WTC11 (cell line): ENCODE data around the gene LDLRAD3. TPM values are rescaled to one million over a fixed set of nuclear protein-coding genes. Genes with fewer than 3 reads are reported as not detected.
A peak's percentile ranks its signal among the peaks of the same experiment; 100 is the strongest.

ENCODE experiments used
- ATAC-seq: fragments of 200-7000 bp; cut with Tn5 transposase; 2 replicates; pipeline ENCODE4 v1.10.0; 2021; ENCODE audit warnings: mild to moderate bottlenecking, moderate library complexity
- CTCF ChIA-PET: fragments of 300-600 bp; sonication (Branson Sonifier 250); formaldehyde crosslinking; loops from one replicate; lab custom pipeline; 2021; ENCODE audit warnings: antibody characterized with exemption; lab: Charles Lee
- POLR2A ChIA-PET: fragments of 350-600 bp; sonication (Branson Sonifier 250); formaldehyde crosslinking; loops from one replicate; lab custom pipeline; 2021; ENCODE audit warnings: antibody characterized with exemption; lab: Charles Lee
- DNase-seq: peaks from one replicate; pipeline ENCODE4 v3.0.0; 2021; ENCODE audit warnings: low spot score
- H3K27ac Mint-ChIP-seq: 2 replicates; pipeline ENCODE4 v1.8.0; 2021; ENCODE audit warnings: mixed read lengths
- H3K27me3 Mint-ChIP-seq: 2 replicates; pipeline ENCODE4 v1.8.0; 2021; ENCODE audit warnings: low read depth, mild to moderate bottlenecking, moderate library complexity, mixed read lengths
- H3K36me3 Mint-ChIP-seq: 2 replicates; pipeline ENCODE4 v1.8.0; 2021; ENCODE audit warnings: mixed read lengths
- H3K4me1 Mint-ChIP-seq: 2 replicates; pipeline ENCODE4 v1.8.0; 2022; ENCODE audit warnings: mixed read lengths
- H3K4me3 Mint-ChIP-seq: 2 replicates; pipeline ENCODE4 v1.8.0; 2021; ENCODE audit warnings: mild to moderate bottlenecking, moderate library complexity, mixed read lengths
- H3K9me3 Mint-ChIP-seq: 2 replicates; pipeline ENCODE4 v1.8.0; 2021; ENCODE audit warnings: mixed read lengths
- ELF4 ChIP-seq: sonication (generic); formaldehyde crosslinking; IDR thresholded peaks from 2 replicates; pipeline ENCODE4 v1.8.1; 2022; ENCODE audit warnings: low read depth, mild to moderate bottlenecking, moderate library complexity, missing genetic modification reagents
- EMX1 ChIP-seq: fragments of 250-450 bp; sonication (Bioruptor Pico); IDR thresholded peaks from 2 replicates; pipeline ENCODE4 v1.8.0; 2021; ENCODE audit warnings: mild to moderate bottlenecking
- ESRRA ChIP-seq: sonication (generic); formaldehyde crosslinking; IDR thresholded peaks from 2 replicates; pipeline ENCODE4 v1.8.1; 2022; ENCODE audit warnings: mild to moderate bottlenecking, missing genetic modification reagents, borderline replicate concordance
- ETV6 ChIP-seq: sonication (generic); formaldehyde crosslinking; IDR thresholded peaks from 2 replicates; pipeline ENCODE4 v1.8.1; 2022; ENCODE audit warnings: mild to moderate bottlenecking, missing genetic modification reagents
- JAZF1 ChIP-seq: fragments of 250-450 bp; sonication (Bioruptor Pico); IDR thresholded peaks from 2 replicates; pipeline ENCODE4 v1.9.0; 2021; ENCODE audit warnings: moderate library complexity, mild to moderate bottlenecking, inconsistent platforms
- MXD4 ChIP-seq: fragments of 250-450 bp; sonication (Bioruptor Pico); IDR thresholded peaks from 2 replicates; pipeline ENCODE4 v1.8.0; 2021; ENCODE audit warnings: mild to moderate bottlenecking, moderate library complexity, borderline replicate concordance
- NR1H2 ChIP-seq: sonication (generic); formaldehyde crosslinking; IDR thresholded peaks from 2 replicates; pipeline ENCODE4 v1.9.0; 2021; ENCODE audit warnings: mild to moderate bottlenecking, moderate library complexity, missing genetic modification reagents
- NR2C2 ChIP-seq: sonication (generic); formaldehyde crosslinking; IDR thresholded peaks from 2 replicates; pipeline ENCODE4 v1.8.0; 2022; ENCODE audit warnings: mild to moderate bottlenecking, missing genetic modification reagents
- RELA ChIP-seq: sonication (generic); formaldehyde crosslinking; IDR thresholded peaks from 2 replicates; pipeline ENCODE4 v1.8.1; 2022; ENCODE audit warnings: missing genetic modification reagents, mild to moderate bottlenecking, borderline replicate concordance
- RORB ChIP-seq: fragments of 250-450 bp; sonication (Bioruptor Pico); IDR thresholded peaks from 2 replicates; pipeline ENCODE4 v1.9.0; 2021; ENCODE audit warnings: mild to moderate bottlenecking
- SMAD4 ChIP-seq: sonication (generic); formaldehyde crosslinking; IDR thresholded peaks from 2 replicates; pipeline ENCODE4 v1.8.0; 2022; ENCODE audit warnings: mild to moderate bottlenecking, missing genetic modification reagents
- TP53 ChIP-seq: sonication (generic); formaldehyde crosslinking; IDR thresholded peaks from 2 replicates; pipeline ENCODE4 v1.8.1; 2023; ENCODE audit warnings: mild to moderate bottlenecking, missing genetic modification reagents
- ZNF232 ChIP-seq: sonication (generic); formaldehyde crosslinking; IDR thresholded peaks from 2 replicates; pipeline ENCODE4 v1.8.0; 2022; ENCODE audit warnings: mild to moderate bottlenecking, missing genetic modification reagents
- ZNF263 ChIP-seq: sonication (generic); formaldehyde crosslinking; IDR thresholded peaks from 2 replicates; pipeline ENCODE4 v1.8.1; 2022; ENCODE audit warnings: low read depth, mild to moderate bottlenecking, moderate library complexity, missing genetic modification reagents
- ZNF281 ChIP-seq: sonication (generic); formaldehyde crosslinking; IDR thresholded peaks from 2 replicates; pipeline ENCODE4 v1.8.0; 2023; ENCODE audit warnings: mild to moderate bottlenecking, missing genetic modification reagents
- ZNF396 ChIP-seq: fragments of 250-450 bp; sonication (Bioruptor Pico); IDR thresholded peaks from 2 replicates; pipeline ENCODE4 v1.8.0; 2021; ENCODE audit warnings: mild to moderate bottlenecking, moderate library complexity, borderline replicate concordance
- ZNF423 ChIP-seq: fragments of 250-450 bp; sonication (Bioruptor Pico); IDR thresholded peaks from 2 replicates; pipeline ENCODE4 v2.1.2; 2022; ENCODE audit warnings: mild to moderate bottlenecking, moderate library complexity
- total RNA-seq: library from RNA; stranded (reverse); gene quantifications from 3 replicates; pipeline ENCODE4 v1.2.3, GENCODE V29; 2021
- TF ChIP-seq, protein P1 (sequence below): sonication (generic); formaldehyde crosslinking; IDR thresholded peaks from 2 replicates; pipeline ENCODE4 v1.8.1; 2023; ENCODE audit warnings: mild to moderate bottlenecking, missing genetic modification reagents
- TF ChIP-seq, protein P2 (sequence below): fragments of 250-450 bp; sonication (Bioruptor Pico); IDR thresholded peaks from 2 replicates; pipeline ENCODE4 v2.1.2; 2022; ENCODE audit warnings: mild to moderate bottlenecking, moderate library complexity
- TF ChIP-seq, protein P3 (sequence below): sonication (generic); formaldehyde crosslinking; IDR thresholded peaks from 2 replicates; pipeline ENCODE4 v1.8.0; 2022; ENCODE audit warnings: mild to moderate bottlenecking, missing genetic modification reagents
- TF ChIP-seq, protein P4 (sequence below): sonication (generic); formaldehyde crosslinking; IDR thresholded peaks from 2 replicates; pipeline ENCODE4 v1.8.0; 2022; ENCODE audit warnings: missing genetic modification reagents

LDLRAD3 gene
- total RNA-seq, 1 experiment from 2014 or later: 14.5 TPM

GRCh38 chr11:36077886-36078685 is 134.2 kb downstream of the LDLRAD3 start (continued):
- no peak for TF ChIP-seq ZNF396

GRCh38 chr11:36078686-36079055 is 134.8 kb downstream of the LDLRAD3 start:
- H3K9me3 Mint-ChIP-seq: peaks cover 31% of the 10 kb centered on the region
- ChIA-PET POLR2A (no interaction called here), CTCF (interaction anchor here (2.5 kb wide), 1 partner anchor 53 kb away, joined by 9 read pairs; no protein-coding TSS in a partner anchor)
- DNase-seq (no peak), ATAC-seq (no peak)
- peaks cover 13% of the 10 kb centered on the region for H3K4me1 Mint-ChIP-seq
- H3K27ac Mint-ChIP-seq: no peak overlapping the region
- no peak overlapping the region for H3K4me3 Mint-ChIP-seq
- H3K27me3 Mint-ChIP-seq: no peaks in the 10 kb centered on the region; the same call in 1 of the 2 replicates
- H3K36me3 Mint-ChIP-seq: peaks cover 45% of the 10 kb centered on the region
- TF ChIP-seq NR1H2 (CRISPR knock-in tag): no peak
- no peak for TF ChIP-seq ESRRA (CRISPR knock-in tag)
- no peak for TF ChIP-seq NR2C2
- no peak for TF ChIP-seq RORB (CRISPR knock-in tag)
- TF ChIP-seq, protein P1, sequence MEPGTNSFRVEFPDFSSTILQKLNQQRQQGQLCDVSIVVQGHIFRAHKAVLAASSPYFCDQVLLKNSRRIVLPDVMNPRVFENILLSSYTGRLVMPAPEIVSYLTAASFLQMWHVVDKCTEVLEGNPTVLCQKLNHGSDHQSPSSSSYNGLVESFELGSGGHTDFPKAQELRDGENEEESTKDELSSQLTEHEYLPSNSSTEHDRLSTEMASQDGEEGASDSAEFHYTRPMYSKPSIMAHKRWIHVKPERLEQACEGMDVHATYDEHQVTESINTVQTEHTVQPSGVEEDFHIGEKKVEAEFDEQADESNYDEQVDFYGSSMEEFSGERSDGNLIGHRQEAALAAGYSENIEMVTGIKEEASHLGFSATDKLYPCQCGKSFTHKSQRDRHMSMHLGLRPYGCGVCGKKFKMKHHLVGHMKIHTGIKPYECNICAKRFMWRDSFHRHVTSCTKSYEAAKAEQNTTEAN (CRISPR knock-in tag): no peak
- TF ChIP-seq JAZF1 (CRISPR knock-in tag): no peak
- TF ChIP-seq RELA (CRISPR knock-in tag): no peak
- no peak for TF ChIP-seq EMX1
- TF ChIP-seq, protein P2, sequence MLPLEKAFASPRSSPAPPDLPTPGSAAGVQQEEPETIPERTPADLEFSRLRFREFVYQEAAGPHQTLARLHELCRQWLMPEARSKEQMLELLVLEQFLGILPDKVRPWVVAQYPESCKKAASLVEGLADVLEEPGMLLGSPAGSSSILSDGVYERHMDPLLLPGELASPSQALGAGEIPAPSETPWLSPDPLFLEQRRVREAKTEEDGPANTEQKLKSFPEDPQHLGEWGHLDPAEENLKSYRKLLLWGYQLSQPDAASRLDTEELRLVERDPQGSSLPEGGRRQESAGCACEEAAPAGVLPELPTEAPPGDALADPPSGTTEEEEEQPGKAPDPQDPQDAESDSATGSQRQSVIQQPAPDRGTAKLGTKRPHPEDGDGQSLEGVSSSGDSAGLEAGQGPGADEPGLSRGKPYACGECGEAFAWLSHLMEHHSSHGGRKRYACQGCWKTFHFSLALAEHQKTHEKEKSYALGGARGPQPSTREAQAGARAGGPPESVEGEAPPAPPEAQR: no peak
- TF ChIP-seq TP53 (CRISPR knock-in tag): no peak

GRCh38 chr11:36079878-36080675 is 136.2 kb downstream of the LDLRAD3 start:
- CTCF ChIA-PET: no interaction called here
- no peak for DNase-seq
- Mint-ChIP-seq H3K4me1 (peaks cover 5% of the 10 kb centered on the region; the same call in 1 of the 2 replicates), H3K4me3 (no peak overlapping the region), H3K27ac (peak overlapping the region; percentile 26; the same call in 1 of the 2 replicates), H3K27me3 (peaks cover 2% of the 10 kb centered on the region; the same call in 1 of the 2 replicates), H3K36me3 (peaks cover 39% of the 10 kb centered on the region), H3K9me3 (peaks cover 21% of the 10 kb centered on the region)
- no peak for ATAC-seq
- POLR2A ChIA-PET: no interaction called here
- no peak for TF ChIP-seq ELF4 (CRISPR knock-in tag)
- TF ChIP-seq RELA (CRISPR knock-in tag): no peak
- TF ChIP-seq ZNF232 (CRISPR knock-in tag): no peak
- no peak for TF ChIP-seq MXD4 (CRISPR knock-in tag)
- no peak for TF ChIP-seq ETV6 (CRISPR knock-in tag)
- no peak for TF ChIP-seq ZNF263
- no peak for TF ChIP-seq ZNF423
- no peak for TF ChIP-seq JAZF1 (CRISPR knock-in tag)
- TF ChIP-seq, protein P3, sequence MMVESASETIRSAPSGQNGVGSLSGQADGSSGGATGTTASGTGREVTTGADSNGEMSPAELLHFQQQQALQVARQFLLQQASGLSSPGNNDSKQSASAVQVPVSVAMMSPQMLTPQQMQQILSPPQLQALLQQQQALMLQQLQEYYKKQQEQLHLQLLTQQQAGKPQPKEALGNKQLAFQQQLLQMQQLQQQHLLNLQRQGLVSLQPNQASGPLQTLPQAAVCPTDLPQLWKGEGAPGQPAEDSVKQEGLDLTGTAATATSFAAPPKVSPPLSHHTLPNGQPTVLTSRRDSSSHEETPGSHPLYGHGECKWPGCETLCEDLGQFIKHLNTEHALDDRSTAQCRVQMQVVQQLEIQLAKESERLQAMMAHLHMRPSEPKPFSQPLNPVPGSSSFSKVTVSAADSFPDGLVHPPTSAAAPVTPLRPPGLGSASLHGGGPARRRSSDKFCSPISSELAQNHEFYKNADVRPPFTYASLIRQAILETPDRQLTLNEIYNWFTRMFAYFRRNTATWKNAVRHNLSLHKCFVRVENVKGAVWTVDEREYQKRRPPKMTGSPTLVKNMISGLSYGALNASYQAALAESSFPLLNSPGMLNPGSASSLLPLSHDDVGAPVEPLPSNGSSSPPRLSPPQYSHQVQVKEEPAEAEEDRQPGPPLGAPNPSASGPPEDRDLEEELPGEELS (CRISPR knock-in tag): no peak
- no peak for TF ChIP-seq EMX1
- TF ChIP-seq, protein P4, sequence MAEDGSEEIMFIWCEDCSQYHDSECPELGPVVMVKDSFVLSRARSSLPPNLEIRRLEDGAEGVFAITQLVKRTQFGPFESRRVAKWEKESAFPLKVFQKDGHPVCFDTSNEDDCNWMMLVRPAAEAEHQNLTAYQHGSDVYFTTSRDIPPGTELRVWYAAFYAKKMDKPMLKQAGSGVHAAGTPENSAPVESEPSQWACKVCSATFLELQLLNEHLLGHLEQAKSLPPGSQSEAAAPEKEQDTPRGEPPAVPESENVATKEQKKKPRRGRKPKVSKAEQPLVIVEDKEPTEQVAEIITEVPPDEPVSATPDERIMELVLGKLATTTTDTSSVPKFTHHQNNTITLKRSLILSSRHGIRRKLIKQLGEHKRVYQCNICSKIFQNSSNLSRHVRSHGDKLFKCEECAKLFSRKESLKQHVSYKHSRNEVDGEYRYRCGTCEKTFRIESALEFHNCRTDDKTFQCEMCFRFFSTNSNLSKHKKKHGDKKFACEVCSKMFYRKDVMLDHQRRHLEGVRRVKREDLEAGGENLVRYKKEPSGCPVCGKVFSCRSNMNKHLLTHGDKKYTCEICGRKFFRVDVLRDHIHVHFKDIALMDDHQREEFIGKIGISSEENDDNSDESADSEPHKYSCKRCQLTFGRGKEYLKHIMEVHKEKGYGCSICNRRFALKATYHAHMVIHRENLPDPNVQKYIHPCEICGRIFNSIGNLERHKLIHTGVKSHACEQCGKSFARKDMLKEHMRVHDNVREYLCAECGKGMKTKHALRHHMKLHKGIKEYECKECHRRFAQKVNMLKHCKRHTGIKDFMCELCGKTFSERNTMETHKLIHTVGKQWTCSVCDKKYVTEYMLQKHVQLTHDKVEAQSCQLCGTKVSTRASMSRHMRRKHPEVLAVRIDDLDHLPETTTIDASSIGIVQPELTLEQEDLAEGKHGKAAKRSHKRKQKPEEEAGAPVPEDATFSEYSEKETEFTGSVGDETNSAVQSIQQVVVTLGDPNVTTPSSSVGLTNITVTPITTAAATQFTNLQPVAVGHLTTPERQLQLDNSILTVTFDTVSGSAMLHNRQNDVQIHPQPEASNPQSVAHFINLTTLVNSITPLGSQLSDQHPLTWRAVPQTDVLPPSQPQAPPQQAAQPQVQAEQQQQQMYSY (CRISPR knock-in tag): no peak
- no peak for TF ChIP-seq SMAD4
- no peak for TF ChIP-seq ZNF281 (CRISPR knock-in tag)
